K562 (cell line): ENCODE results near the gene UBE2G2. TPM values are rescaled to one million over a fixed set of nuclear protein-coding genes. Genes with fewer than 3 reads are reported as not detected.

Experiments used
- ATAC-seq: fragments of 200-7000 bp; cut with Tn5 transposase; 3 replicates; pipeline ENCODE4 v1.9.1; 2020; ENCODE audit warnings: moderate library complexity
- BruUV-seq: library from RNA; stranded (reverse); fragments of 400-500 nt; replicated peaks from 2 replicates; lab custom pipeline; 2021; lab: Mats Ljungman, UMichigan
- CTCF ChIA-PET: fragments of 300-600 bp; formaldehyde crosslinking; extraction: SDS; loops from one replicate; lab custom pipeline; 2021; ENCODE audit warnings: low intra/inter-chr PET ratio; lab: Yijun Ruan, JAX
- POLR2A ChIA-PET: fragments of 300-600, 350-650 bp; sonication (Branson Sonifier 250); formaldehyde crosslinking; extraction: SDS; loops from one replicate; lab custom pipeline; 2021; ENCODE audit warnings: antibody characterized with exemption, inconsistent platforms; lab: Yijun Ruan, JAX
- DNase-seq, 4 experiments: peaks; one replicate each; pipeline versions ENCODE4 v3.0.0 to v3.0.0-alpha.2; 2011 to 2018; ENCODE audit warnings: low spot score in 3 of 4, mixed read lengths in 3 of 4; ENCODE audit errors: extremely low read depth in 1 of 4
- FAIRE-seq: peaks from 2 replicates; lab custom pipeline; 2011; peaks lifted over from hg19 to GRCh38; lab: Jason Lieb, UNC
- H2AFZ ChIP-seq: 2 replicates; pipeline ENCODE4 v1.6.0; 2011; ENCODE audit warnings: low read depth, low read length, control low read depth, inconsistent platforms
- H3K27ac ChIP-seq: fragments of 200-600 bp; 3 replicates; pipeline ENCODE4 v1.8.0; 2011; ENCODE audit warnings: low read depth, mild to moderate bottlenecking, control low read depth, inconsistent platforms, low read length, moderate library complexity, mixed read lengths; ENCODE audit errors: extremely low read depth
- H3K27me3 ChIP-seq, 2 experiments: fragments of 300-600 bp in 1 of 2; 2 replicates in 1 of 2; 3 replicates in 1 of 2; pipeline versions ENCODE4 v1.6.0 to v1.8.0; 2011; ENCODE audit warnings: inconsistent platforms in 2 of 2, low read length in 2 of 2, mild to moderate bottlenecking in 1 of 2, mixed read lengths in 1 of 2, moderate library complexity in 1 of 2; ENCODE audit not compliant: control insufficient read depth in 2 of 2, insufficient read depth in 2 of 2
- H3K36me3 ChIP-seq: fragments of 300-600 bp; 3 replicates; pipeline ENCODE4 v1.8.0; 2011; ENCODE audit warnings: mild to moderate bottlenecking, low read length, inconsistent platforms; ENCODE audit not compliant: control insufficient read depth, insufficient read depth
- H3K4me1 ChIP-seq, 2 experiments: fragments of 200-600 bp in 1 of 2; replicated peaks in 1 of 2; 2 replicates in 1 of 2; 3 replicates in 1 of 2; pipeline versions ENCODE4 v1.5.1 to v1.8.0; 2011; ENCODE audit warnings: inconsistent platforms in 2 of 2, low read length in 2 of 2, mild to moderate bottlenecking in 1 of 2, mixed read lengths in 1 of 2, moderate library complexity in 1 of 2; ENCODE audit not compliant: control insufficient read depth in 2 of 2, insufficient read depth in 2 of 2
- H3K4me2 ChIP-seq: 2 replicates; pipeline ENCODE4 v1.6.1; 2011; ENCODE audit warnings: low read length, control low read depth, inconsistent platforms, mixed read lengths; ENCODE audit not compliant: insufficient read depth
- H3K4me3 ChIP-seq: fragments of 200-600 bp; sonication (generic), shearing (Covaris generic); 2 replicates; pipeline ENCODE4 v1.5.1; 2016; ENCODE audit warnings: control low read depth, inconsistent platforms
- H3K79me2 ChIP-seq: fragments of 200-600 bp; 3 replicates; pipeline ENCODE4 v1.8.0; 2011; ENCODE audit warnings: low read length, inconsistent platforms; ENCODE audit not compliant: control insufficient read depth, insufficient read depth
- H3K9ac ChIP-seq, 2 experiments: 2 replicates each; pipeline versions ENCODE4 v1.6.0 to v1.6.1; 2011; ENCODE audit warnings: low read depth in 2 of 2, low read length in 2 of 2, control low read depth in 1 of 2, inconsistent platforms in 1 of 2, mild to moderate bottlenecking in 1 of 2, mixed read lengths in 1 of 2; ENCODE audit not compliant: insufficient read depth in 1 of 2
- H3K9me1 ChIP-seq: one replicate; pipeline ENCODE4 v1.6.0; 2011; ENCODE audit warnings: inconsistent platforms, mild to moderate bottlenecking, low read length, moderate library complexity; ENCODE audit not compliant: control insufficient read depth, insufficient read depth
- H3K9me3 ChIP-seq: replicated peaks from 2 replicates; pipeline ENCODE4 v1.5.1; 2011; ENCODE audit warnings: low read depth, low read length, inconsistent platforms; ENCODE audit not compliant: control insufficient read depth, insufficient read depth
- H4K20me1 ChIP-seq: replicated peaks from 2 replicates; pipeline ENCODE4 v1.6.1; 2011; ENCODE audit warnings: low read length, inconsistent platforms, mixed read lengths; ENCODE audit not compliant: control insufficient read depth, insufficient read depth
- HOXB6 ChIP-seq: fragments of 250-450 bp; sonication (Bioruptor Pico); IDR thresholded peaks from 2 replicates; pipeline ENCODE4 v1.5.1; 2022; ENCODE audit warnings: mild to moderate bottlenecking, borderline replicate concordance
- MAFG ChIP-seq: fragments of 450-650 bp; conservative IDR thresholded peaks from 2 replicates; pipeline ENCODE4 v1.6.1; 2016; ENCODE audit warnings: missing genetic modification characterization, missing compliant biosample characterization
- RREB1 ChIP-seq: fragments of 250-450 bp; sonication (Bioruptor Pico); IDR thresholded peaks from 2 replicates; pipeline ENCODE4 v1.4.0; 2020
- THRB ChIP-seq: fragments of 450-650 bp; formaldehyde crosslinking; conservative IDR thresholded peaks from 2 replicates; pipeline ENCODE4 v1.4.0; 2022; ENCODE audit warnings: mild to moderate bottlenecking, missing genetic modification characterization
- ZBTB8A ChIP-seq: fragments of 450-650 bp; IDR thresholded peaks from 2 replicates; pipeline ENCODE4 v1.6.1; 2018; ENCODE audit warnings: mild to moderate bottlenecking, moderate library complexity; ENCODE audit not compliant: partially characterized antibody
- ZNF24 ChIP-seq: fragments of 450-650 bp; IDR thresholded peaks from 2 replicates; pipeline ENCODE4 v1.6.1; 2016
- ZSCAN29 ChIP-seq: fragments of 450-650 bp; IDR thresholded peaks from 2 replicates; pipeline ENCODE4 v1.6.1; 2017
- WGBS: fragments of 100-300 bp; shearing (Covaris generic); methylation state at CpG from one replicate; pipeline ENCODE4 v1.1.6; 2016; ENCODE audit warnings: low coverage, mixed read lengths; ENCODE audit not compliant: insufficient coverage; ENCODE audit errors: missing lambda C conversion rate; 5-methylcytosine and 5-hydroxymethylcytosine counted together
- in situ Hi-C: fragments of 300-500 bp; cut with MboI; formaldehyde crosslinking; loops from 4 replicates; pipeline ENCODE4 v1.15.0; 2018; ENCODE audit warnings: inconsistent platforms, mixed read lengths
- intact Hi-C: fragments of 100-400 bp; cut with micrococcal nuclease; formaldehyde crosslinking; loops from 2 replicates; pipeline ENCODE4 v1.14.2; 2022
- polyA plus RNA-seq, 8 experiments: library from polyadenylated mRNA; depleted of rRNA in 4 of 8; stranded (reverse) in 5 of 8; unstranded in 3 of 8; fragments of >200 nt; fragmentation: Nextera tagmentation in 2 of 8; fragmentation: Illumina TruSeq in 1 of 8; extraction: Ambion mirVana in 2 of 8; extraction: Trizol in 1 of 8; gene quantifications; 2 replicates each; pipeline versions ENCODE4 v1.2.1 to v1.2.3, GENCODE V29; 2011 to 2014; ENCODE audit warnings: inconsistent platforms in 1 of 8, missing spikeins in 1 of 8
- total RNA-seq, 7 experiments: library from RNA; depleted of rRNA in 6 of 7; stranded (reverse); fragments of >200 nt in 6 of 7; fragmentation: Illumina TruSeq in 2 of 7; extraction: Trizol in 2 of 7; gene quantifications; 2 replicates each; pipeline versions ENCODE4 v1.2.1 to v1.2.3, GENCODE V29; 2011 to 2021; ENCODE audit warnings: low replicate concordance in 1 of 7

The UBE2G2 gene
- total and polyA plus RNA-seq, 9 of the 15 experiments (the other 6 are each of a cell fraction or from before 2014, with no cell fraction given): 47.5 to 225 (median 140) TPM

GRCh38 chr21:44836349-44836665 lies 34.7 kb upstream of the UBE2G2 start:
- Histone ChIP-seq H3K27ac (no peak overlapping the region; the same call in 2 of the 3 replicates), H3K4me1 (peaks cover 23 to 48% of the 10 kb centered on the region in 2 experiments), H3K9me3 (no peaks in the 10 kb centered on the region), H3K79me2 (no peaks in the 10 kb centered on the region), H2AFZ (peak overlapping the region; percentile 64), H3K36me3 (no peaks in the 10 kb centered on the region), H4K20me1 (peaks cover 5% of the 10 kb centered on the region; the same call in 1 of the 2 replicates), H3K4me2 (peak overlapping the region; percentile 43; the same call in 1 of the 2 replicates), H3K9me1 (no peaks in the 10 kb centered on the region), H3K9ac (peak overlapping the region in 1 of 2 experiments; percentile 62; a peak in 1 of 4 replicates), H3K4me3 (no peak overlapping the region), H3K27me3 (peaks cover 7 to 17% of the 10 kb centered on the region in 2 experiments; a peak in 4 of 5 replicates)
- intact Hi-C loops: loop anchor here (10.0 kb wide), 1 partner anchor 792 kb away; no protein-coding TSS in a partner anchor
- no peak for TF ChIP-seq ZNF24
- TF ChIP-seq ZBTB8A: no peak
- 0 out of 2 replicates have a peak, but pooled peaks have one; percentile 32 for TF ChIP-seq THRB (CRISPR knock-in tag)
- TF ChIP-seq ZSCAN29: no peak
- ATAC-seq: no peak
- CTCF ChIA-PET: no interaction called here
- in situ Hi-C loops: no loop called here
- BruUV-seq: no TSS peak
- DNase-seq: no peak
- FAIRE-seq: no peak
- 6% methylated on average over 3 of the region's 3 CpGs for WGBS
- POLR2A ChIA-PET: no interaction called here

- H3K79me2 ChIP-seq: no peaks in the 10 kb centered on the region
- no peak for FAIRE-seq
- ATAC-seq: no peak
- peak overlapping the region in 1 of 2 experiments; percentile 72; a peak in 1 of 4 replicates for H3K9ac ChIP-seq
- 24% methylated on average over 8 of the region's 8 CpGs for WGBS
- in situ Hi-C loops (no loop called here), intact Hi-C loops (loop anchor here (10.0 kb wide), 1 partner anchor 791 kb away; no protein-coding TSS in a partner anchor)
- peaks cover 4 to 10% of the 10 kb centered on the region in 2 experiments; a peak in 3 of 5 replicates for H3K27me3 ChIP-seq
- CTCF ChIA-PET: interaction anchor here (1.0 kb wide), 1 partner anchor 35 kb away, joined by 3 read pairs; no protein-coding TSS in a partner anchor
- H3K36me3 ChIP-seq: no peaks in the 10 kb centered on the region
- peaks cover 29 to 44% of the 10 kb centered on the region in 2 experiments for H3K4me1 ChIP-seq
- BruUV-seq: no TSS peak
- no peaks in the 10 kb centered on the region for H3K9me3 ChIP-seq
- no peak for DNase-seq
- H3K9me1 ChIP-seq: no peaks in the 10 kb centered on the region
- no peak overlapping the region for H3K4me3 ChIP-seq
- no peak overlapping the region for H3K27ac ChIP-seq
- POLR2A ChIA-PET: interaction anchor here (0.7 kb wide), 1 partner anchor 73 kb away, joined by 3 read pairs; no protein-coding TSS in a partner anchor
- H4K20me1 ChIP-seq: peaks cover 5% of the 10 kb centered on the region; the same call in 1 of the 2 replicates
- no peak overlapping the region; the same call in 1 of the 2 replicates for H2AFZ ChIP-seq
- H3K4me2 ChIP-seq: peak overlapping the region; percentile 23; the same call in 1 of the 2 replicates
- no peak for TF ChIP-seq MAFG (tag)
- TF ChIP-seq HOXB6 (CRISPR knock-in tag): no peak
- 0 out of 2 replicates have a peak, but pooled peaks have one; percentile 7 for TF ChIP-seq RREB1
Observed at GRCh38 chr21:44835647-44835973, 34.0 kb upstream of the UBE2G2 start.
